ENCODE results near the gene IGHMBP2. TPM values are rescaled to one million over a fixed set of nuclear protein-coding genes. Genes with fewer than 3 reads are reported as not detected.

IGHMBP2 gene
- total and polyA plus RNA-seq, 2 experiments from 2014 or later, result 12.4 to 13.5 TPM

DNA sequence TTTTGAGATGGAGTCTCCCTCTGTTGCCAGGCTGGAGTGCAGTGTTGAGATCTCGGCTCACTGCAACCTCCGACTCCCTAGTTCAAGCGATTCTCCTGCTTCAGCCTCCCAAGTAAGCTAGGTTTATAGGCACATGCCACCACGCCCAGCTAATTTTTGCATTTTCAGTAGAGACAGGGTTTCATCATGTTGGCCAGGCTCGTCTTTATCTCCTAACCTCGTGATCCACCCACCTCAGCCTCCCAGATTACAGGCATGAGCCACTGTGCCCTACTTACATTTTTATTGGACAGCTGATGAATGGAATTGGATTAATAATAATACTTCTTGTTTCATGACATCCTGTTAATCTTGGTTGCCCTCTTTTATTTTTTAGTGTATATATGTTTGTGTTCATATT lies 80.1 kb downstream of the IGHMBP2 start:
- no peak overlapping the region for H3K4me3 ChIP-seq
- no peaks in the 10 kb centered on the region for H3K36me3 ChIP-seq (replicated peaks; ENCODE audit: insufficient read depth, low read depth)
- H2AFZ ChIP-seq, result no peak overlapping the region
- TF ChIP-seq EZH2 (IDR thresholded peaks at IDR 0.05; ENCODE audit: borderline replicate concordance) (no peak), EZH2phosphoT487 (IDR thresholded peaks at IDR 0.05; ENCODE audit: low read depth, severe bottlenecking, unreplicated experiment) (no peak)
- TF ChIP-seq, protein P1, sequence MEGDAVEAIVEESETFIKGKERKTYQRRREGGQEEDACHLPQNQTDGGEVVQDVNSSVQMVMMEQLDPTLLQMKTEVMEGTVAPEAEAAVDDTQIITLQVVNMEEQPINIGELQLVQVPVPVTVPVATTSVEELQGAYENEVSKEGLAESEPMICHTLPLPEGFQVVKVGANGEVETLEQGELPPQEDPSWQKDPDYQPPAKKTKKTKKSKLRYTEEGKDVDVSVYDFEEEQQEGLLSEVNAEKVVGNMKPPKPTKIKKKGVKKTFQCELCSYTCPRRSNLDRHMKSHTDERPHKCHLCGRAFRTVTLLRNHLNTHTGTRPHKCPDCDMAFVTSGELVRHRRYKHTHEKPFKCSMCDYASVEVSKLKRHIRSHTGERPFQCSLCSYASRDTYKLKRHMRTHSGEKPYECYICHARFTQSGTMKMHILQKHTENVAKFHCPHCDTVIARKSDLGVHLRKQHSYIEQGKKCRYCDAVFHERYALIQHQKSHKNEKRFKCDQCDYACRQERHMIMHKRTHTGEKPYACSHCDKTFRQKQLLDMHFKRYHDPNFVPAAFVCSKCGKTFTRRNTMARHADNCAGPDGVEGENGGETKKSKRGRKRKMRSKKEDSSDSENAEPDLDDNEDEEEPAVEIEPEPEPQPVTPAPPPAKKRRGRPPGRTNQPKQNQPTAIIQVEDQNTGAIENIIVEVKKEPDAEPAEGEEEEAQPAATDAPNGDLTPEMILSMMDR (IDR thresholded peaks at IDR 0.05; ENCODE audit: poor library complexity), result no peak
- H3K27me3 ChIP-seq, result no peaks in the 10 kb centered on the region
- no peak overlapping the region for H3K27ac ChIP-seq
- H3K79me2 ChIP-seq, result no peaks in the 10 kb centered on the region
- H3K9me3 ChIP-seq (ENCODE audit: low read depth), result no peaks in the 10 kb centered on the region
- no peak for DNase-seq (ENCODE audit: low spot score)
- H3K9me2 ChIP-seq (replicated peaks; ENCODE audit: insufficient read depth), result no peaks in the 10 kb centered on the region
- no peak overlapping the region for H3K4me2 ChIP-seq
- 78% methylated on average over 6 of the region's 6 CpGs for WGBS (ENCODE audit: low lambda C conversion rate, missing lambda C conversion rate)
- H4K20me1 ChIP-seq (ENCODE audit: insufficient read depth, poor library complexity, severe bottlenecking), result no peaks in the 10 kb centered on the region
- no peaks in the 10 kb centered on the region for H3K4me1 ChIP-seq (ENCODE audit: insufficient read depth)

GRCh38 chr11:68987211-68987610 lies 83.5 kb downstream of the IGHMBP2 start:
- H3K27me3 ChIP-seq, result no peaks in the 10 kb centered on the region
- DNase-seq (ENCODE audit: low spot score), result no peak
- H3K9me3 ChIP-seq (ENCODE audit: low read depth), result no peaks in the 10 kb centered on the region
- no peaks in the 10 kb centered on the region for H3K9me2 ChIP-seq (replicated peaks; ENCODE audit: insufficient read depth)
- no peaks in the 10 kb centered on the region for H4K20me1 ChIP-seq (ENCODE audit: insufficient read depth, poor library complexity, severe bottlenecking)
- H2AFZ ChIP-seq, result no peak overlapping the region
- H3K4me1 ChIP-seq (ENCODE audit: insufficient read depth), result no peaks in the 10 kb centered on the region
- H3K79me2 ChIP-seq, result no peaks in the 10 kb centered on the region
- no peak overlapping the region for H3K4me3 ChIP-seq
- TF ChIP-seq, protein P1 (IDR thresholded peaks at IDR 0.05; ENCODE audit: poor library complexity), result no peak
- TF ChIP-seq EZH2phosphoT487 (IDR thresholded peaks at IDR 0.05; ENCODE audit: low read depth, severe bottlenecking, unreplicated experiment), result no peak
- TF ChIP-seq EZH2 (IDR thresholded peaks at IDR 0.05; ENCODE audit: borderline replicate concordance), result no peak
- H3K27ac ChIP-seq, result no peak overlapping the region
- H3K4me2 ChIP-seq, result no peak overlapping the region
- no peaks in the 10 kb centered on the region for H3K36me3 ChIP-seq (replicated peaks; ENCODE audit: insufficient read depth, low read depth)

- Histone ChIP-seq H3K36me3 (replicated peaks; ENCODE audit: insufficient read depth, low read depth) (no peaks in the 10 kb centered on the region), H3K9me3 (ENCODE audit: low read depth) (no peaks in the 10 kb centered on the region), H4K20me1 (ENCODE audit: insufficient read depth, poor library complexity, severe bottlenecking) (no peaks in the 10 kb centered on the region), H3K27ac (no peak overlapping the region), H2AFZ (no peak overlapping the region), H3K4me2 (no peak overlapping the region), H3K9me2 (replicated peaks; ENCODE audit: insufficient read depth) (no peaks in the 10 kb centered on the region), H3K79me2 (no peaks in the 10 kb centered on the region), H3K27me3 (no peaks in the 10 kb centered on the region), H3K4me3 (no peak overlapping the region), H3K4me1 (ENCODE audit: insufficient read depth) (no peaks in the 10 kb centered on the region)
- no peak for DNase-seq (ENCODE audit: low spot score)
- TF ChIP-seq EZH2 (IDR thresholded peaks at IDR 0.05; ENCODE audit: borderline replicate concordance), result no peak
- TF ChIP-seq, protein P1 (IDR thresholded peaks at IDR 0.05; ENCODE audit: poor library complexity), result no peak
- no peak for TF ChIP-seq EZH2phosphoT487 (IDR thresholded peaks at IDR 0.05; ENCODE audit: low read depth, severe bottlenecking, unreplicated experiment)
Measured at GRCh38 chr11:68988491-68988890, 84.8 kb downstream of the IGHMBP2 start.

Other genes with a start within 250 kb of the IGHMBP2 start
- 0.44 and 1.7 TPM in 2 replicates for gene GAL, start 219.3 kb upstream of the IGHMBP2 start, total RNA-seq
- gene GAL, start 219.3 kb upstream of the IGHMBP2 start, polyA plus RNA-seq, result 15.3 and 15.5 TPM in 2 replicates
- 1.5 and 1.8 TPM in 2 replicates for gene TESMIN, start 152.4 kb upstream of the IGHMBP2 start, total RNA-seq
- 6.4 and 6.7 TPM in 2 replicates for gene TESMIN, start 152.4 kb upstream of the IGHMBP2 start, polyA plus RNA-seq
- gene CPT1A, start 62.0 kb upstream of the IGHMBP2 start, total RNA-seq, result 16.2 and 24.8 TPM in 2 replicates
- gene CPT1A, start 62.0 kb upstream of the IGHMBP2 start, polyA plus RNA-seq, result 4.4 and 8.3 TPM in 2 replicates
- gene MRPL21, start 59 bp upstream of the IGHMBP2 start, total RNA-seq, result 28.8 and 34.9 TPM in 2 replicates
- 86.2 and 95.2 TPM in 2 replicates for gene MRPL21, start 59 bp upstream of the IGHMBP2 start, polyA plus RNA-seq
- 0.32 TPM in 1 of 2 replicates, not detected in the other for gene MRGPRD, start 77.1 kb downstream of the IGHMBP2 start, total RNA-seq
- gene MRGPRD, start 77.1 kb downstream of the IGHMBP2 start, polyA plus RNA-seq, result not detected in 2 replicates
- gene MRGPRF, start 109.4 kb downstream of the IGHMBP2 start, total RNA-seq, result 6.5 TPM in 2 replicates
- gene MRGPRF, start 109.4 kb downstream of the IGHMBP2 start, polyA plus RNA-seq, result 7.5 and 12.1 TPM in 2 replicates
- gene TPCN2, start 145.0 kb downstream of the IGHMBP2 start, total RNA-seq, result 12.9 and 16.6 TPM in 2 replicates
- 18.8 and 21.3 TPM in 2 replicates for gene TPCN2, start 145.0 kb downstream of the IGHMBP2 start, polyA plus RNA-seq